Measurements from ENCODE around the gene DIP2B.

Gene DIP2B

GRCh38 chr12:50617657-50618056, 112.9 kb downstream of the DIP2B start:
- no peak for DNase-seq

DNA sequence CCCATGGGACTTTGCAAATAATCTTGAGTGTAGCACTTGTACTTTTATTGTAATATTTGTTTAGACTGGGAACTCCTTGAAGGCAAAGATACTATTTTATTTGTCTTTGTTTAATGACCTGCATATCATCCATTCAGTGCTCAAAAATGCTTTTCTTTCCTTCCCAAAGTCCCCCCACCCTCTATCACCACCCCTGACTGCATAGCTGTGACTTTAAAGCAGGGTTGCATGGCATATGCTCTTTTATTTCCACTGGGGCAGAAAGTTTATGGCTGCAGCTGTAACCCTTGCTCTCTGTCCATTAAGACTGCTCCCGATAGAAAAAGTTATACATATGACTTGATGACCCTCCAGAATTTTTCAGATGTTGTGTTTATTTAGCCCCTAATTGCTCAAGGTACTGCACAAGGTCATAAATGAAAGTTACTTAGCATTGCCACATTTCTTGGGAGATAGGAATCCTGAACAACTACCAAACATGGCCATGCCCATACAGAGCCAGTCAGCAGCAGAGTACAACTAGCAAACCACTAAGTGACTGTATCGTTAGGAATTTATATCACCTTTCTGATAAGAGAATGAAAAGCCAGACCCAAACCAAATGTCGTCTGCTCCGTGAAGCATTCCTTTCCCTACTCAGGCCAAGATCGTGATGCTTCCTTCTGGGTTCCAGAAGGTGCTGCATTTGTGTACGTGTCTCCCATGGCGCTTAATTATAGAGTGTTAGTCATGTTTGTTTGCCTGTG, 114.3 kb downstream of the DIP2B start:
- DNase-seq, result no peak

- DNase-seq, result no peak
Observed at GRCh38 chr12:50619610-50619958, 114.8 kb downstream of the DIP2B start.

- no peak for DNase-seq
Observed at GRCh38 chr12:50620109-50620977, 115.6 kb downstream of the DIP2B start.

GRCh38 chr12:50620978-50621360, 116.2 kb downstream of the DIP2B start:
- no peak for DNase-seq

DNA sequence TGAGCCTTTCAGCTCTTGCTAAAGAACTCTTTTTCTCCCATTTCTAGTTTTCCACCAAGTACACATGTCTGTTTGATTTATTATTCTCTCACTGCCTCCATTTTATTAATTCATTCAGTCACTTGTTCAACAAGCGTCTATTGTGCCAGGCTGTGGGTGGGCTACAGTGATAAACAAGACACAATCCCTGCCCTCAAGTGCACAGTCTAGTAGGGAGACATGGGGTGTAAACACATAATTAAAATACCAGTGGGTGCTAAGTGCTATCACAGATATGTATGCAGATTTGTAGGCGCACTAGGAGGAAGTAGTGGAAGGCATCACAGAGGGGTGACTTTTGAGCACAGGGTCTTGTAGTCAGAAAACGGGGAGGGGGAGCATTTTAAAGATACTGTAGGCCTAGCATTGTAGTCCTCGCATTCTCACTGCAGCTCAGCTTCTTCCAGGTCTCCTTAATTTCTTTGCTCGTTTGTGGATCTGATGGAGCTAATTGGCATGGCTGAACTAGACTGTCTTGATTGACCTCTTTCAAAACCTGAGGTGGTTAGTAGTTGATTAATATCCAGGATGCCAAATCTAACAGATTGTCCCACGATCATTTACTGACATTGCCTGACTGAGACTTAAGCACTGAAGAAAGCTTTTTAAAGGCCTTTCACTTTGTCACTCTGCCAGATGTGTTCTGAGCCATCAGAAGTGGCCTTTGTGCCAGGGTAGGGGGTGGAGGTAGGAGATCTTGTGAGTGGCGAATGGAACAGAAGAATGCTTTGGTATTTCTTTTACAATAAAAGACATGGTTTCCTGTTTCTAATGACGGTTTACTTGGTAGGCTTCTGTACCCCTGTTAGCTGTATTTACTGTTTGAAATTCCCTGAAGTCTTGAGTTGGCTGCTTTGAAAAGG, 116.9 kb downstream of the DIP2B start:
- DNase-seq, result no peak

DNA sequence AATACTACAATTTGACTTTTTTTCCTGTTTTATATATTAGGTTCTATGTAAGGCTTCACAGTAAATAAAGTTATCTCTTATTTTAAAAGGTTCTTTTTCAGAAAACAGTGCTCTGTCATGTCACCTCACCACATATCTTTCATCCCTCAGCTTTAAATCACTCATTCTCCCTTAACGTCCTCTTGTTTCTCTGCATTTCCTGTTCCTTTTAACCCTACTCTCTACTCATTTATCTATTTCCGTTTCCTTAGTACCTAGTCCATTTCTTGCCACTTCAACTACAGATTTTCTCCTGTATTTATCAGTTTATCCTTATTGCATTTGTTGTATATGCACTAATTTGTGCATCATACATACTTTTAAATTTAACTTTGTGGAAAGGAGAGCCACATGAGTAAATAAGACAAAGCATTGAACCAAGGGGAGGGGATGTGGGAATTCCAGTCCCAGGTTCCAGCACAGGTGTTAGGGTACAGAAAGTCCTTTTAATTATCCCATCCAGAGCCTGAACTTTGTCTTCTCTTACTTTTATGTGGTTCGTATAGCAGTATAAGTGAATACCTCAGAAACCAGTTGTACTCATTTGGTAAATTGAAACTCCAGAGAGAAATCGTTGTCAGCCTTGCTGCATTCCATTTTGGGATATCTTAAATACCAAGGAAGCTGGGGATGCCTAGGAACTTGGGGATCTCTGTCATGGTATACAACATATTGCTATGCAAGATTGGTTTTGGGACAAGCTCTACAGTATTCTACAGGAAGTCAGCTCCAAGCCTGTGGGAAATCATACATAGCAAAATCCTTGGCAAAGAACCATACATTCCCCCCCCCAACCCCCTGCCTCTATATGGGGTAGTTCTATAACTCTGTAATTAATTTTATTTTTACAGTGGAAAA, 120.5 kb downstream of the DIP2B start:
- no peak for DNase-seq

DNA sequence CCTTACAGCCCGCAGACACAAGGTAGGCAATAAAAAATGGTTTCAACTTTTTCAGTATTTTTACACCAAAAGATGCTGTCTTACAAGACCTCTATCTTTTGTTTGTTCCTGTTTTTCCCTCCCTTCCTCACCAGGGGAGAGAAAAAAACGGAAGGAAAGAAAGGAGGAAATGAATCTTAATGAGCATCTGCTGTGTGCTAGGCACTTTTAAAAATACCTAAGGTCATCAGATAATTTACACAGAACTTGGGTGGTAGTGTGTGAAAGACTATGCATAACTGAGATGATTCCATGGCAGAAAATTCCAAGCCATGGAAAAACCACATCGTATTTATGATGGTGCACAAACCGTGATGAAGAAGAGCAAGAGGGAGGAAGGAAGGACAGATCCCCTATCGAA, 121.2 kb downstream of the DIP2B start:
- no peak for DNase-seq

GRCh38 chr12:50627491-50627890, 122.7 kb downstream of the DIP2B start:
- DNase-seq, result no peak

GRCh38 chr12:50628394-50628793, 123.6 kb downstream of the DIP2B start:
- DNase-seq, result no peak

- DNase-seq, result no peak
Observed at GRCh38 chr12:50633955-50634354, 129.2 kb downstream of the DIP2B start.

- DNase-seq, result no peak
Observed at GRCh38 chr12:50634379-50634778, 129.6 kb downstream of the DIP2B start.

DNA sequence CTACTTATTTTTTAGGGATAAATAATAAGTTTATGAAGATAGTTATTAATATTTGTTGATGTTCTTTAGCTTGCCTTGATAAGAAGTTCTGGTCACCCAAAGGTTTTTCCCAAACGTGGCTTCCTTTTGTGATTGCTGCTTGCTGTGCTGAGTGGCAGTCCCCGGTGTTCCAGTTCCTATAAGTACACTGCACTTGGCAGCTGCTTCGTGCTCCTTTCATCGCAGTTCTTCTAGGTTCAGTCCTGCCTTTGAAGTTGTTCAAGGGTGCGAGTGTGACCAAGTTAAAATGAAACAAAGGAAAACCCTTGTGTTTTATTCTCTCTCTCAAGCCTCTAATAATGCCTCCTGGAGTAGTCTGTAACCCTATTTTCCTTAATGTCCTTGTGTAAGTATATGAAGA, 130.6 kb downstream of the DIP2B start:
- no peak for DNase-seq

DNA sequence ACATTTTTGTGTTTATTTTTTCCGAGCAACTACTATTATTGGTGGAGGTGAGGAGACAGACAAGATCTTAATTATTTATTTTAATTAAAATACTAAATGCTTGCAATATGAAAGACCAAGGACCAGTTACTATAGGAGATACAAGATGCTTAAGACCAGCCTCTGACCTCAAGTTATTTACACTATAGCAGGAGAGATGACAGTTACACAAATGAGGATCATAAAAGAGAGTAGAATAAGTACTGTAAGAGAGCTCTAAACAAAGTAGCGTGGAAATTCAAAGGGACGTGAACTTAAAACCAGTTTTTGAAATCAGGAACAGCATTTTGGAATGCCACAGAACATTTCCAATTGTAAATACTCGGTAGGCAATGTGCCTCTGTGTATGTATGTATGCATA, 131.1 kb downstream of the DIP2B start:
- no peak for DNase-seq

- no peak for DNase-seq
Observed at GRCh38 chr12:50636505-50636904, 131.7 kb downstream of the DIP2B start.

DNA sequence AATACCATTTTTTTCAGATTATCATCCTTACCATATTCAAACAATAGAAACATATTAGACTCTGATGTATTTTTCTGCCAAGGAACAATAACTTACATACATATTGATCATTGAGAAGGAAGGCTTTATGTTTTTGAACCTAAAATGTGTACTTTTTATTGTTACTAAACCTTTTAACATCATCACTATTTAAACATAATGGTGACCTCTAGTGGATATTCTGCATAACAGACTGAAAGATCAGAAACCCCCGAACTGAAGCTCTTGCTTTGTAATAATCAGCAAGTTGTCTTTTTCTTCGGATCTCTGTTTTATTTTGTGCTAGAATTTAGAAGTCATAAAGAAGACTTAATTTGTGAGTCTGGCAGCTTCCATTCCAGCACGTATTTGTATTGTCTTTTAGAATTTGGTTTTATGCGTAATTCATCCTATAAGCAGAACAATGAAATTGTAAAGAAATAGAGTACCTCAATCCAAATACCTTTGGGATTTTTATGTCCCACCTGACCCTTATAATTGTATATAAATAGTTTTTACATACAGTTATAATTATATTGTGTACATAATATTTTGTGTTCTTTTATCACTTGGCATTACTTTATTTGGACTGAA, 133.2 kb downstream of the DIP2B start:
- DNase-seq, result no peak

DNA sequence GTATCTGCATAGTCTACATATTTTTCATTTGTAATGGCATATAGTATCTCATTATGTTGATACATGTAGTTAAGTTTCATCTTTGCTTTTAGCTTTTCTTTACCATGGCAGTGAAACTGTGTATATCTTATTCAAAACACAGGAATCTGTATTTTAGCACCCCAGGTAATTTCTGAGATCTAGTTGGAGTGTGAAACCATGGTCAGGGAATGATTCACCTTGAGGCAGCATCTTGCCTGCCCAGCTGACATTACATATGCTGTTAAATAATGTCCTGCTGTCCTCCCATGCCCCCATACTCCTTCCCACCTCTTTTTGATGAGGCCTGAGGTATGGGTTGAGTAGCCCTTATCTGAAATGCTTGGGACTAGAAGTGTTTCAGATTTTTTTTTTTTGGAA, 133.7 kb downstream of the DIP2B start:
- DNase-seq, result no peak

DNA sequence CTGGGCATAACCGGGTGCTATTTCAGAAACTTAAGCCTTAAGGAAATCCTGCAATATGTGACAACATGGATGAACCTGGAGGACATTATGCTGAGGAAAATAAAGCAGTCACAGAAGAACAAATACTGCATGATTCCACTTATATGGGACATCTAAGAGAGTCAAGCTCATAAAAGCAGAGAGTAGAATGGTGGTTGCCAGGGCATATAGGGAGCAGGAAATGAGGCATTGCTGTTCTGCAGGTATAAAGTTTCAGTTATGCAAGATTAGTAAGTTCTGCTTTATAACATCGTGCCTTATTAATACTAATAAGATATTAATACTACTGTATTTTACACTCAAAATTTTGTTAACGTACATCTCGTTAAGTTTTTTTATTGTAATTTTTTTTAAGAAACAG, 134.9 kb downstream of the DIP2B start:
- no peak for DNase-seq

DNA sequence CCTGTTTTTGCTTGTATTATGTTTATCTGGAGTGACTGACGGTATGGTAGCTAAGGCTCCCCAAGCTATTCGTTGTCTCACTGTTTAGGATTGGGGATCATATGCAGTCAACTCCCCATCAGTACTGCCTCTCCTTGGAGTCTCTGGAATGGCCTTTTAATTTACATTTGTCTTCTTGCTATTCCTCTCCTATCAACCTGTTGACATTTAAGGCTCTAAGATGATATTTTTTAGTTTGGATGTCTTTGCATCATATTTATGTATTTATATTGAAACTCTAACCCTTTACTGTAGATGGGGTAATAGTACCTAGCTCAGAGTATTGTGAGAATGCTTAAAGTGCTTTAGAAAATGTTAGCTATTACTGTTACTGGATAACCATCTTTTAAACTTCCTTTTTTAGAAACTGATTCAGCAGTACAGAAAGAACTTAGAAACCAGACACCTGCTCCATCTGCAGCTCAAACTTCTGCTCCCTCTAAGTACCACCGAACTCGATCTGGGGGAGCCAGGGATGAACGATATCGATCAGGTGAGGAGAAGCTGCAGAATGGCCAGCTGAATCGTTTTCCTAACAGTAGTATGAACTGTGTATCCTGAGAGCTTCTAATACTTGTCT, 135.6 kb downstream of the DIP2B start:
- DNase-seq, result no peak

GRCh38 chr12:50641566-50641965, 136.8 kb downstream of the DIP2B start:
- DNase-seq, result no peak

GRCh38 chr12:50642035-50642451, 137.3 kb downstream of the DIP2B start:
- DNase-seq, result no peak
